DOHH2 (cell line): ENCODE data around the gene IGF1R.
"Not testable (repeated sequence)": the region's sequence is repeated elsewhere in the genome, so short reads cannot be mapped to it uniquely, and the experiment has no call there.

Experiments
- CTCF ChIP-seq: fragments of 200-600 bp; sonication (generic); IDR thresholded peaks from one replicate; pipeline ENCODE4 v1.5.1; 2014; ENCODE audit warnings: antibody characterized with exemption, mild to moderate bottlenecking, low read depth, low read length; ENCODE audit not compliant: poor library complexity, severe bottlenecking
- EZH2phosphoT487 ChIP-seq: fragments of 200-600 bp; sonication (generic); IDR thresholded peaks from 2 replicates; pipeline ENCODE4 v1.6.1; 2017; ENCODE audit warnings: borderline replicate concordance, mild to moderate bottlenecking, antibody characterized with exemption, low read length, moderate library complexity, mixed read lengths

DNA sequence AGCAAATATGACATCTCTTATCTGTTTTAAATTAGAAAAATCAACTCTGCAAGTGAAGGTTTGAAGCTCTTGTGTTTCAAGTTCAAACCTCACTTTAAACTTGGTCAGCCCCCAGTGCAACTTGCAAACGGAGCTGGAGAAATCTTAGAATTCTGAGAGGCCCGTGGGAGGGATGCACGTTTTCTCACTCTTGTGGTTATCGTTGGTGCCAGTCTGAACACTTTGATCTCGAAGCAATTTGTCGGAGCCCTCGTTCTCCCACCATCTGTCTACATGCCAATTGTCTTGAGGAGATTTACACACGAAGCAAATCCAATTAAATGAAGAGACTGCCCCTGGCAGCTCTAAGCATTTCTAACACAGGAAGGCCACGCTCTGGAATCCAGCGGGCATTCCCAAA lies 355.0 kb downstream of the IGF1R start:
- not testable (repeated sequence) for TF ChIP-seq CTCF, EZH2phosphoT487
